ENCODE data around the gene REC114. TPM values are rescaled to one million over a fixed set of nuclear protein-coding genes. Genes with fewer than 3 reads are reported as not detected.

The REC114 gene
- total and polyA plus RNA-seq, 2 donors (not counting 3 experiments of a cell fraction or from before 2014, with no cell fraction given), result not detected

- no TSS peak for BruUV-seq (replicated peaks)
Observed at GRCh38 chr15:73480050-73480449, 37.1 kb downstream of the REC114 start.

More at GRCh38 chr15:73480050-73480449, 37.1 kb downstream of the REC114 start:
- ChIA-PET POLR2A (no interaction called here), CTCF (no interaction called here)
- TF ChIP-seq FOS (IDR thresholded peaks at IDR 0.05; ENCODE audit: borderline replicate concordance, insufficient read depth, low read length), result no peak
- no peak for TF ChIP-seq MYC (IDR thresholded peaks at IDR 0.05; ENCODE audit: low read depth, low read length)
- TF ChIP-seq, protein P1, sequence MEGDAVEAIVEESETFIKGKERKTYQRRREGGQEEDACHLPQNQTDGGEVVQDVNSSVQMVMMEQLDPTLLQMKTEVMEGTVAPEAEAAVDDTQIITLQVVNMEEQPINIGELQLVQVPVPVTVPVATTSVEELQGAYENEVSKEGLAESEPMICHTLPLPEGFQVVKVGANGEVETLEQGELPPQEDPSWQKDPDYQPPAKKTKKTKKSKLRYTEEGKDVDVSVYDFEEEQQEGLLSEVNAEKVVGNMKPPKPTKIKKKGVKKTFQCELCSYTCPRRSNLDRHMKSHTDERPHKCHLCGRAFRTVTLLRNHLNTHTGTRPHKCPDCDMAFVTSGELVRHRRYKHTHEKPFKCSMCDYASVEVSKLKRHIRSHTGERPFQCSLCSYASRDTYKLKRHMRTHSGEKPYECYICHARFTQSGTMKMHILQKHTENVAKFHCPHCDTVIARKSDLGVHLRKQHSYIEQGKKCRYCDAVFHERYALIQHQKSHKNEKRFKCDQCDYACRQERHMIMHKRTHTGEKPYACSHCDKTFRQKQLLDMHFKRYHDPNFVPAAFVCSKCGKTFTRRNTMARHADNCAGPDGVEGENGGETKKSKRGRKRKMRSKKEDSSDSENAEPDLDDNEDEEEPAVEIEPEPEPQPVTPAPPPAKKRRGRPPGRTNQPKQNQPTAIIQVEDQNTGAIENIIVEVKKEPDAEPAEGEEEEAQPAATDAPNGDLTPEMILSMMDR (IDR thresholded peaks at IDR 0.05; ENCODE audit: extremely low read depth in 1 of 2, insufficient read depth in 1 of 2, low read depth in 1 of 2, low read length in 2 of 2), result no peak
- no peak for TF ChIP-seq EZH2 (IDR thresholded peaks at IDR 0.05; ENCODE audit: borderline replicate concordance, low read depth, low read length, severe bottlenecking)
- TF ChIP-seq POLR2A (IDR thresholded peaks at IDR 0.05; ENCODE audit: low read depth, low read length), result no peak
- no peak for TF ChIP-seq JUN (IDR thresholded peaks at IDR 0.05; ENCODE audit: borderline replicate concordance, insufficient read depth, insufficient read length, low read depth)
- no peak for TF ChIP-seq GATA2 (IDR thresholded peaks at IDR 0.05; ENCODE audit: insufficient read depth, insufficient read length, low read depth, low read length)
- no peak for TF ChIP-seq POLR2AphosphoS5 (IDR thresholded peaks at IDR 0.05; ENCODE audit: insufficient read depth, low read depth, low read length)
- TF ChIP-seq MAX (IDR thresholded peaks at IDR 0.05; ENCODE audit: insufficient read depth, insufficient read length), result no peak
- Histone ChIP-seq H3K9ac (replicated peaks; ENCODE audit: extremely low read depth, insufficient read depth, low read length) (no peak overlapping the region), H4K20me1 (replicated peaks; ENCODE audit: control insufficient read depth, extremely low read depth, insufficient read depth, low read length) (no peaks in the 10 kb centered on the region), H3K27ac (ENCODE audit: insufficient read depth, low read depth, low read length) (no peak overlapping the region), H3K79me2 (ENCODE audit: control insufficient read depth, insufficient read depth, low read length) (no peaks in the 10 kb centered on the region), H3K4me2 (ENCODE audit: insufficient read depth, low read length) (no peak overlapping the region), H3K9me1 (replicated peaks; ENCODE audit: control insufficient read depth, extremely low read depth, insufficient read depth, low read length) (no peaks in the 10 kb centered on the region), H3K4me1 (ENCODE audit: control insufficient read depth, extremely low read depth, insufficient read depth, low read length) (no peaks in the 10 kb centered on the region), H3K27me3 (ENCODE audit: control insufficient read depth in 2 of 2, insufficient read depth in 2 of 2, low read length in 2 of 2) (no peaks in the 10 kb centered on the region), H3K4me3 (replicated peaks in 1 of 3; ENCODE audit: insufficient read depth in 1 of 3, low read depth in 1 of 3, low read length in 3 of 3) (no peak overlapping the region), H2AFZ (ENCODE audit: low read depth, low read length) (no peak overlapping the region), H3K9me3 (replicated peaks; ENCODE audit: control insufficient read depth, insufficient read depth, low read length) (no peaks in the 10 kb centered on the region), H3K36me3 (ENCODE audit: control insufficient read depth in 2 of 2, extremely low read depth in 1 of 2, insufficient read depth in 2 of 2, low read length in 2 of 2) (no peaks in the 10 kb centered on the region)
- DNase-seq (ENCODE audit: low read depth, low spot score), result no peak
- dilution Hi-C loops (cut with MboI; ENCODE audit: extremely low pct_ligation_motif_present, low sequenced_read_pairs), result no loop called here
- FAIRE-seq, result no peak
- intact Hi-C loops (cut with micrococcal nuclease), result no loop called here
